Hematopoietic multipotent progenitor cell treated with erythropoietin and hydrocortisone succinate and interleukin-3 and kit ligand, for 17 days (in vitro differentiated cells): ENCODE results near the gene ABCC11.
"Not testable (repeated sequence)": the region's sequence is repeated elsewhere in the genome, so short reads cannot be mapped to it uniquely, and the experiment has no call there.

ENCODE experiments used
- DNase-seq: peaks from one replicate; pipeline ENCODE4 v3.0.0-alpha.2; 2015; ENCODE audit warnings: low spot score

The ABCC11 gene

GRCh38 chr16:48246066-48246465 lies 1.3 kb downstream of the ABCC11 start:
- no peak for DNase-seq

- no peak for DNase-seq
These were observed 2.5 kb downstream of the ABCC11 start for GRCh38 chr16:48244863-48245195.

GRCh38 chr16:48244080-48244862 lies 3.1 kb downstream of the ABCC11 start, which contains the start of gene LONP2:
TSS of gene LONP2 (plus strand) at chr16:48244300. CDS start at chr16:48244389, 89 bp downstream.
- peak; percentile 57 for DNase-seq

- not testable (repeated sequence) for DNase-seq
These were observed 7.2 kb downstream of the ABCC11 start for GRCh38 chr16:48240147-48240546.

GRCh38 chr16:48236286-48236685 lies 11.1 kb downstream of the ABCC11 start:
- DNase-seq, result no peak

GRCh38 chr16:48235556-48236136 lies 11.7 kb downstream of the ABCC11 start:
- DNase-seq, result no peak

GRCh38 chr16:48235058-48235555 lies 12.2 kb downstream of the ABCC11 start:
- no peak for DNase-seq

- no peak for DNase-seq
These were observed 12.7 kb downstream of the ABCC11 start for GRCh38 chr16:48234630-48235029.

GRCh38 chr16:48232493-48233040 lies 14.8 kb downstream of the ABCC11 start:
- no peak for DNase-seq

GRCh38 chr16:48231727-48232492 lies 15.4 kb downstream of the ABCC11 start:
- DNase-seq, result peak; percentile 11

GRCh38 chr16:48225456-48225855 lies 21.9 kb downstream of the ABCC11 start:
- no peak for DNase-seq

- no peak for DNase-seq
These were observed 23.8 kb downstream of the ABCC11 start for GRCh38 chr16:48223490-48223889.

GRCh38 chr16:48220891-48221290 lies 26.4 kb downstream of the ABCC11 start:
- DNase-seq, result no peak

- no peak for DNase-seq
These were observed 28.9 kb downstream of the ABCC11 start for GRCh38 chr16:48218473-48218872.

GRCh38 chr16:48217708-48218107 lies 29.6 kb downstream of the ABCC11 start:
- no peak for DNase-seq

GRCh38 chr16:48215738-48216137 lies 31.6 kb downstream of the ABCC11 start:
- no peak for DNase-seq

GRCh38 chr16:48212033-48212432 lies 35.3 kb downstream of the ABCC11 start:
- DNase-seq, result no peak

GRCh38 chr16:48210747-48211146 lies 36.6 kb downstream of the ABCC11 start:
- no peak for DNase-seq

- no peak for DNase-seq
These were observed 40.6 kb downstream of the ABCC11 start for GRCh38 chr16:48206594-48207242.

- DNase-seq, result no peak
These were observed 42.6 kb downstream of the ABCC11 start for GRCh38 chr16:48204825-48205151.

GRCh38 chr16:48203974-48204824 lies 43.1 kb downstream of the ABCC11 start:
- DNase-seq, result no peak
